Measurements from ENCODE around the gene SSPN.
A peak's percentile ranks its signal among the peaks of the same experiment; 100 is the strongest.

DNA sequence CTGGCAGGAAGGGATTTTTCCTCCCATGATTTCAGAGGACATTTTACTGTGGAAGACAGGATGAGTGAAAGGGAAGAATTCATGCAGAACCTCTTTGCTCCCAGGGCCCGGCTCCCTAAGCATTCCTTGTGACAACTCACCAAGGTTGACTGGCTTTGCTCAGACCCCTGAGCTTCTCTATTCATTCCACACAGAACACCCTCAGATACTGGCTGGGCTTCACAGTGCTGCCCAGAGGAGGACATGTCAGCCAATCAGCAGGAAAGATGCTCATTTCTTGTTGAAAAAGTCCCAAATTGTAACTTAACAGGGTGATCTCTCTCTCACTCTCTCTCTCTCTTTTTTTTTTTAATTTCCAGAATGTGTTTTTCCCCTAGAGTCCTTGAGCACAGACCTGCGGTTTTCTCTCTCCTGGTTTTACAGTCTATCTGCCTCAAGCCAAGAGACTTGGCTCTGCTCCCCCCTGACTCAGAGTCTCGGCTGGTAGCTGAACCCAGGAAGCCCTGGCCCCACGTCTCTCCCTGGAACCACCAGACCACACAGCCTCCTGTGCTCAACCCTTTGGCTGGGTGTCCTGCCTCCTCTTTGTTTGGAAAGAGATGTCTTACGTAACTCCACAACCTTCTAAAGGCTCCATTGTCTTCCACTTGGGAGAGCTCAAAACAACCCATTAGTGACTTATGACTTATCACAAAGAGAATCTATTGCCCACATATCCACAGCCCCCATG lies 43.9 kb downstream of the SSPN start:
- TF ChIP-seq, protein P1, sequence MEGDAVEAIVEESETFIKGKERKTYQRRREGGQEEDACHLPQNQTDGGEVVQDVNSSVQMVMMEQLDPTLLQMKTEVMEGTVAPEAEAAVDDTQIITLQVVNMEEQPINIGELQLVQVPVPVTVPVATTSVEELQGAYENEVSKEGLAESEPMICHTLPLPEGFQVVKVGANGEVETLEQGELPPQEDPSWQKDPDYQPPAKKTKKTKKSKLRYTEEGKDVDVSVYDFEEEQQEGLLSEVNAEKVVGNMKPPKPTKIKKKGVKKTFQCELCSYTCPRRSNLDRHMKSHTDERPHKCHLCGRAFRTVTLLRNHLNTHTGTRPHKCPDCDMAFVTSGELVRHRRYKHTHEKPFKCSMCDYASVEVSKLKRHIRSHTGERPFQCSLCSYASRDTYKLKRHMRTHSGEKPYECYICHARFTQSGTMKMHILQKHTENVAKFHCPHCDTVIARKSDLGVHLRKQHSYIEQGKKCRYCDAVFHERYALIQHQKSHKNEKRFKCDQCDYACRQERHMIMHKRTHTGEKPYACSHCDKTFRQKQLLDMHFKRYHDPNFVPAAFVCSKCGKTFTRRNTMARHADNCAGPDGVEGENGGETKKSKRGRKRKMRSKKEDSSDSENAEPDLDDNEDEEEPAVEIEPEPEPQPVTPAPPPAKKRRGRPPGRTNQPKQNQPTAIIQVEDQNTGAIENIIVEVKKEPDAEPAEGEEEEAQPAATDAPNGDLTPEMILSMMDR (IDR thresholded peaks at IDR 0.05) = no peak
- peak; percentile 13 for TF ChIP-seq POLR2AphosphoS5 (IDR thresholded peaks at IDR 0.05)
